IMR-90 (cell line): ENCODE data around the gene TNFRSF9. TPM values are rescaled to one million over a fixed set of nuclear protein-coding genes. Genes with fewer than 3 reads are reported as not detected.
A peak's percentile ranks its signal among the peaks of the same experiment; 100 is the strongest.

Experiments used
- ATAC-seq: fragments of 200-7000 bp; cut with Tn5 transposase; 2 replicates; pipeline ENCODE4 v1.9.1; 2020; ENCODE audit warnings: low read depth, mild to moderate bottlenecking, moderate library complexity
- BruUV-seq: library from RNA; stranded (reverse); fragments of 400-500 nt; replicated peaks from 2 replicates; lab custom pipeline; 2021; lab: Mats Ljungman, UMichigan
- CTCF ChIA-PET: fragments of 300-600 bp; formaldehyde crosslinking; extraction: SDS; loops from one replicate; lab custom pipeline; 2021; ENCODE audit warnings: antibody characterized with exemption; lab: Yijun Ruan, JAX
- POLR2A ChIA-PET: fragments of 300-600 bp; sonication (Branson Sonifier 250); formaldehyde crosslinking; loops from one replicate; lab custom pipeline; 2022; ENCODE audit warnings: antibody characterized with exemption; ENCODE audit not compliant: unreplicated experiment; lab: Charles Lee
- DNase-seq: peaks from one replicate; pipeline ENCODE4 v3.0.0; 2013
- H2AFZ ChIP-seq: replicated peaks from 2 replicates; pipeline ENCODE3; 2013; ENCODE audit warnings: low read length, mild to moderate bottlenecking; ENCODE audit not compliant: poor library complexity
- H2AK5ac ChIP-seq: 2 replicates; pipeline ENCODE4 v1.6.1; 2013; ENCODE audit warnings: low read depth, low read length, inconsistent platforms
- H2AK9ac ChIP-seq: replicated peaks from 2 replicates; pipeline ENCODE3; 2013; ENCODE audit warnings: mild to moderate bottlenecking, low read depth, low read length, moderate library complexity; ENCODE audit not compliant: poor library complexity
- H2BK120ac ChIP-seq: 2 replicates; pipeline ENCODE4 v1.6.1; 2013; ENCODE audit warnings: low read depth, low read length, inconsistent platforms
- H2BK15ac ChIP-seq: 3 replicates; pipeline ENCODE4 v1.6.1; 2013; ENCODE audit warnings: low read depth, low read length, inconsistent platforms
- H2BK20ac ChIP-seq: 2 replicates; pipeline ENCODE4 v1.6.1; 2013; ENCODE audit warnings: low read depth, mild to moderate bottlenecking, inconsistent platforms, low read length, moderate library complexity
- H2BK5ac ChIP-seq: 2 replicates; pipeline ENCODE4 v1.6.1; 2013; ENCODE audit warnings: mild to moderate bottlenecking, low read depth, low read length, inconsistent platforms; ENCODE audit not compliant: poor library complexity, severe bottlenecking
- H3K14ac ChIP-seq: replicated peaks from 2 replicates; pipeline ENCODE4 v1.6.1; 2013; ENCODE audit warnings: low read depth, low read length, inconsistent platforms
- H3K18ac ChIP-seq: 2 replicates; pipeline ENCODE4 v1.6.1; 2013; ENCODE audit warnings: low read depth, low read length, control low read depth
- H3K23ac ChIP-seq: 2 replicates; pipeline ENCODE4 v1.6.1; 2013; ENCODE audit warnings: low read depth, low read length, inconsistent platforms
- H3K27ac ChIP-seq: 2 replicates; pipeline ENCODE4 v1.5.1; 2013; ENCODE audit warnings: mild to moderate bottlenecking, control low read depth, low read length; ENCODE audit not compliant: insufficient read depth
- H3K27me3 ChIP-seq: 2 replicates; pipeline ENCODE4 v1.6.1; 2013; ENCODE audit warnings: low read length; ENCODE audit not compliant: control insufficient read depth, insufficient read depth
- H3K36me3 ChIP-seq: 2 replicates; pipeline ENCODE4 v1.6.1; 2013; ENCODE audit warnings: low read length, mixed read lengths; ENCODE audit not compliant: control insufficient read depth, insufficient read depth
- H3K4ac ChIP-seq: 2 replicates; pipeline ENCODE4 v1.6.1; 2013; ENCODE audit warnings: low read depth, low read length, inconsistent platforms
- H3K4me1 ChIP-seq: 2 replicates; pipeline ENCODE4 v1.6.1; 2013; ENCODE audit warnings: low read length, mixed read lengths; ENCODE audit not compliant: control insufficient read depth, insufficient read depth
- H3K4me2 ChIP-seq: 2 replicates; pipeline ENCODE4 v1.6.1; 2013; ENCODE audit warnings: low read depth, mild to moderate bottlenecking, control low read depth, low read length, moderate library complexity
- H3K4me3 ChIP-seq: 2 replicates; pipeline ENCODE4 v1.5.1; 2013; ENCODE audit warnings: low read depth, mild to moderate bottlenecking, control low read depth, low read length, moderate library complexity; ENCODE audit not compliant: insufficient read depth
- H3K56ac ChIP-seq: 2 replicates; pipeline ENCODE4 v1.6.1; 2013; ENCODE audit warnings: low read length, inconsistent platforms; ENCODE audit not compliant: insufficient read depth; ENCODE audit errors: extremely low read depth
- H3K79me1 ChIP-seq, 2 experiments: 2 replicates each; pipeline ENCODE4 v1.6.1; 2013; ENCODE audit warnings: low read length in 2 of 2, inconsistent platforms in 1 of 2, low read depth in 1 of 2
- H3K9ac ChIP-seq: 2 replicates; pipeline ENCODE4 v1.6.1; 2013; ENCODE audit warnings: low read depth, low read length, control low read depth
- H3K9me1 ChIP-seq: 2 replicates; pipeline ENCODE4 v1.6.1; 2013; ENCODE audit warnings: low read length, inconsistent platforms; ENCODE audit not compliant: insufficient read depth
- H3K9me3 ChIP-seq: 2 replicates; pipeline ENCODE4 v1.6.1; 2013; ENCODE audit warnings: low read length; ENCODE audit not compliant: control insufficient read depth, insufficient read depth
- H4K20me1 ChIP-seq: 2 replicates; pipeline ENCODE4 v1.6.1; 2013; ENCODE audit warnings: low read length, inconsistent platforms; ENCODE audit not compliant: insufficient read depth
- H4K5ac ChIP-seq: 2 replicates; pipeline ENCODE4 v1.6.1; 2013; ENCODE audit warnings: mild to moderate bottlenecking, low read depth, low read length, control low read depth
- H4K8ac ChIP-seq, 2 experiments: 2 replicates each; pipeline ENCODE4 v1.6.1; 2013; ENCODE audit warnings: low read depth in 2 of 2, low read length in 2 of 2, control low read depth in 1 of 2, inconsistent platforms in 1 of 2
- H4K91ac ChIP-seq: 2 replicates; pipeline ENCODE4 v1.6.1; 2013; ENCODE audit warnings: low read depth, low read length, inconsistent platforms; ENCODE audit not compliant: insufficient read depth
- CEBPB ChIP-seq: IDR thresholded peaks from 2 replicates; pipeline ENCODE4 v1.6.1; 2012; ENCODE audit warnings: low read depth, low read length, improper control_type of control experiment
- CHD1 ChIP-seq: IDR thresholded peaks from 2 replicates; pipeline ENCODE4 v1.6.1; 2012; ENCODE audit warnings: low read depth, low read length, improper control_type of control experiment
- MAZ ChIP-seq: IDR thresholded peaks from 2 replicates; pipeline ENCODE4 v1.6.1; 2012; ENCODE audit warnings: low read depth, mild to moderate bottlenecking, low read length, improper control_type of control experiment, moderate library complexity, borderline replicate concordance
- MXI1 ChIP-seq: IDR thresholded peaks from 2 replicates; pipeline ENCODE4 v1.6.1; 2012; ENCODE audit warnings: low read depth, mild to moderate bottlenecking, low read length, moderate library complexity, borderline replicate concordance
- NFE2L2 ChIP-seq: fragments of 150-350 bp; IDR thresholded peaks from 2 replicates; pipeline ENCODE4 v1.6.1; 2016; ENCODE audit warnings: low read depth, mild to moderate bottlenecking, low read length
- RFX5 ChIP-seq: IDR thresholded peaks from 2 replicates; pipeline ENCODE4 v1.8.0; 2012; ENCODE audit warnings: low read depth, mild to moderate bottlenecking, low read length, moderate library complexity
- SMC3 ChIP-seq: fragments of 150-350 bp; IDR thresholded peaks from 2 replicates; pipeline ENCODE4 v1.6.1; 2016; ENCODE audit warnings: low read depth, mild to moderate bottlenecking, antibody characterized with exemption, low read length, moderate library complexity
- WGBS, 2 experiments: methylation state at CpG; one replicate each; pipeline versions ENCODE4 v1.1.5 to v1.1.7; 2013; ENCODE audit warnings: missing lambda C conversion rate in 2 of 2; ENCODE audit not compliant: insufficient read length in 1 of 2; ENCODE audit errors: extremely low coverage in 2 of 2; 5-methylcytosine and 5-hydroxymethylcytosine counted together
- dilution Hi-C: fragments of 300-500 bp; cut with HindIII; formaldehyde crosslinking; loops from one replicate; pipeline ENCODE4 v1.14.3; 2018; ENCODE audit warnings: low sequenced_read_pairs; ENCODE audit not compliant: unreplicated experiment
- in situ Hi-C: fragments of 300-500 bp; cut with MboI; formaldehyde crosslinking; loops from 3 replicates; pipeline ENCODE4 v1.14.3; 2019; ENCODE audit warnings: low sequenced_read_pairs, inconsistent platforms, mixed read lengths
- intact Hi-C: fragments of 100-400 bp; cut with micrococcal nuclease; formaldehyde crosslinking; loops from 2 replicates; pipeline ENCODE4 v1.10.0; 2022
- polyA plus RNA-seq, 3 experiments: library from polyadenylated mRNA; depleted of rRNA; stranded (reverse); fragments of >200 nt; gene quantifications; 2 replicates each; pipeline ENCODE4 v1.2.3, GENCODE V29; 2012; ENCODE audit warnings: low replicate concordance in 1 of 3
- total RNA-seq: library from RNA; depleted of rRNA; stranded (reverse); fragments of >200 nt; gene quantifications from 2 replicates; pipeline ENCODE4 v1.2.3, GENCODE V29; 2012
- TF ChIP-seq, protein P1 (sequence below): fragments of 150-350 bp; IDR thresholded peaks from 2 replicates; pipeline ENCODE4 v1.6.1; 2016; ENCODE audit warnings: low read depth, mild to moderate bottlenecking, low read length, moderate library complexity, borderline replicate concordance
- TF ChIP-seq, protein P2 (sequence below): conservative IDR thresholded peaks from 2 replicates; pipeline ENCODE4 v1.5.1; 2012; ENCODE audit warnings: mild to moderate bottlenecking, low read depth, low read length, improper control_type of control experiment
- TF ChIP-seq, protein P3 (sequence below): fragments of 150-350 bp; IDR thresholded peaks from 2 replicates; pipeline ENCODE4 v1.6.1; 2017; ENCODE audit warnings: mild to moderate bottlenecking, antibody characterized with exemption, low read length, low read depth

The TNFRSF9 gene
- total and polyA plus RNA-seq, 2 of the 4 experiments (the other 2 are of a cell fraction) = 0.43 to 0.72 TPM

DNA sequence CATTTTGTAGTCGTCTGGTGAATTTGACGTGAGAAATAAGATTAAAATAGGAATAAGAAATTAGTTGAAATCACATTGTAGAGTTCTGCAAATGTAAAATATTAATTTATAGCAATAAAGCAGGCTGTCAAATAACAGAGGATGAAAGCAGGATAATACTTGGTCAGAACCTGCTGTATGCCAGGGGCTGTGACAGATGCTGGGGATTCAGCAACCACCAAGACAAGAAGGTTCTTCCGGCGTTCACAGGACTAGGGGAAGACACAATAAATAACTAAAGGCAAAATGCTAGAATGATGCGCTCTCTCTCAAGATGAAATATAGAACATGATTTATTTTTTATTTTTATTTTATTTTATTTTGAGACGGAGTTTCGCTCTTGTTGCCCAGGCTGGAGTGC is 14.0 kb upstream of the TNFRSF9 start:
- WGBS, 2 experiments = no CpG with 5 or more reads among the region's 7 CpGs
- no TSS peak for BruUV-seq

More for the DNA sequence above, 14.0 kb upstream of the TNFRSF9 start:
- Histone ChIP-seq H3K79me1 (no peaks in the 10 kb centered on the region), H4K91ac (no peak overlapping the region), H3K36me3 (no peaks in the 10 kb centered on the region), H3K27me3 (no peaks in the 10 kb centered on the region), H3K4ac (no peak overlapping the region), H2BK120ac (no peak overlapping the region), H2BK15ac (no peak overlapping the region), H2BK20ac (no peak overlapping the region), H4K20me1 (no peaks in the 10 kb centered on the region), H3K9me3 (no peaks in the 10 kb centered on the region), H3K4me2 (no peak overlapping the region), H4K5ac (no peak overlapping the region), H2BK5ac (no peak overlapping the region), H2AK5ac (peak overlapping the region; percentile 76; the same call in 1 of the 2 replicates), H2AK9ac (no peak overlapping the region), H3K18ac (no peak overlapping the region), H4K8ac (peak overlapping the region; percentile 74 to 94; a peak in 3 of 4 replicates), H3K9me1 (no peaks in the 10 kb centered on the region), H3K4me1 (0 out of 2 replicates have a peak, but pooled peaks cover 4% of the 10 kb centered on the region), H3K14ac (no peak overlapping the region), H3K4me3 (no peak overlapping the region), H2AFZ (no peak overlapping the region), H3K9ac (no peak overlapping the region), H3K56ac (no peak overlapping the region), H3K27ac (no peak overlapping the region), H3K23ac (no peak overlapping the region)
- DNase-seq (no peak), ATAC-seq (no peak)
- TF ChIP-seq, protein P1, sequence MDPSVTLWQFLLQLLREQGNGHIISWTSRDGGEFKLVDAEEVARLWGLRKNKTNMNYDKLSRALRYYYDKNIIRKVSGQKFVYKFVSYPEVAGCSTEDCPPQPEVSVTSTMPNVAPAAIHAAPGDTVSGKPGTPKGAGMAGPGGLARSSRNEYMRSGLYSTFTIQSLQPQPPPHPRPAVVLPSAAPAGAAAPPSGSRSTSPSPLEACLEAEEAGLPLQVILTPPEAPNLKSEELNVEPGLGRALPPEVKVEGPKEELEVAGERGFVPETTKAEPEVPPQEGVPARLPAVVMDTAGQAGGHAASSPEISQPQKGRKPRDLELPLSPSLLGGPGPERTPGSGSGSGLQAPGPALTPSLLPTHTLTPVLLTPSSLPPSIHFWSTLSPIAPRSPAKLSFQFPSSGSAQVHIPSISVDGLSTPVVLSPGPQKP = no peak
- TF ChIP-seq, protein P2, sequence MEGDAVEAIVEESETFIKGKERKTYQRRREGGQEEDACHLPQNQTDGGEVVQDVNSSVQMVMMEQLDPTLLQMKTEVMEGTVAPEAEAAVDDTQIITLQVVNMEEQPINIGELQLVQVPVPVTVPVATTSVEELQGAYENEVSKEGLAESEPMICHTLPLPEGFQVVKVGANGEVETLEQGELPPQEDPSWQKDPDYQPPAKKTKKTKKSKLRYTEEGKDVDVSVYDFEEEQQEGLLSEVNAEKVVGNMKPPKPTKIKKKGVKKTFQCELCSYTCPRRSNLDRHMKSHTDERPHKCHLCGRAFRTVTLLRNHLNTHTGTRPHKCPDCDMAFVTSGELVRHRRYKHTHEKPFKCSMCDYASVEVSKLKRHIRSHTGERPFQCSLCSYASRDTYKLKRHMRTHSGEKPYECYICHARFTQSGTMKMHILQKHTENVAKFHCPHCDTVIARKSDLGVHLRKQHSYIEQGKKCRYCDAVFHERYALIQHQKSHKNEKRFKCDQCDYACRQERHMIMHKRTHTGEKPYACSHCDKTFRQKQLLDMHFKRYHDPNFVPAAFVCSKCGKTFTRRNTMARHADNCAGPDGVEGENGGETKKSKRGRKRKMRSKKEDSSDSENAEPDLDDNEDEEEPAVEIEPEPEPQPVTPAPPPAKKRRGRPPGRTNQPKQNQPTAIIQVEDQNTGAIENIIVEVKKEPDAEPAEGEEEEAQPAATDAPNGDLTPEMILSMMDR = no peak
- TF ChIP-seq CHD1 (no peak), RFX5 (no peak), NFE2L2 (no peak), MAZ (no peak), MXI1 (no peak), CEBPB (no peak), SMC3 (no peak)
- TF ChIP-seq, protein P3, sequence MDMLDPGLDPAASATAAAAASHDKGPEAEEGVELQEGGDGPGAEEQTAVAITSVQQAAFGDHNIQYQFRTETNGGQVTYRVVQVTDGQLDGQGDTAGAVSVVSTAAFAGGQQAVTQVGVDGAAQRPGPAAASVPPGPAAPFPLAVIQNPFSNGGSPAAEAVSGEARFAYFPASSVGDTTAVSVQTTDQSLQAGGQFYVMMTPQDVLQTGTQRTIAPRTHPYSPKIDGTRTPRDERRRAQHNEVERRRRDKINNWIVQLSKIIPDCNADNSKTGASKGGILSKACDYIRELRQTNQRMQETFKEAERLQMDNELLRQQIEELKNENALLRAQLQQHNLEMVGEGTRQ = no peak
- ChIA-PET POLR2A (no interaction called here), CTCF (no interaction called here)
- dilution Hi-C loops (no loop called here), intact Hi-C loops (no loop called here), in situ Hi-C loops (no loop called here)
